NCI-H187 treated with DMSO at 0.1 percent for 48 hours (cell line): ENCODE results near the gene OCA2.

ENCODE experiments used
- DNase-seq: peaks from one replicate; lab custom pipeline; 2025; lab: John Stamatoyannopoulos, UW

OCA2 gene

GRCh38 chr15:27847775-27848710 lies 251.1 kb downstream of the OCA2 start:
- no peak for DNase-seq

GRCh38 chr15:27846722-27847395 lies 252.3 kb downstream of the OCA2 start:
- DNase-seq = no peak

DNA sequence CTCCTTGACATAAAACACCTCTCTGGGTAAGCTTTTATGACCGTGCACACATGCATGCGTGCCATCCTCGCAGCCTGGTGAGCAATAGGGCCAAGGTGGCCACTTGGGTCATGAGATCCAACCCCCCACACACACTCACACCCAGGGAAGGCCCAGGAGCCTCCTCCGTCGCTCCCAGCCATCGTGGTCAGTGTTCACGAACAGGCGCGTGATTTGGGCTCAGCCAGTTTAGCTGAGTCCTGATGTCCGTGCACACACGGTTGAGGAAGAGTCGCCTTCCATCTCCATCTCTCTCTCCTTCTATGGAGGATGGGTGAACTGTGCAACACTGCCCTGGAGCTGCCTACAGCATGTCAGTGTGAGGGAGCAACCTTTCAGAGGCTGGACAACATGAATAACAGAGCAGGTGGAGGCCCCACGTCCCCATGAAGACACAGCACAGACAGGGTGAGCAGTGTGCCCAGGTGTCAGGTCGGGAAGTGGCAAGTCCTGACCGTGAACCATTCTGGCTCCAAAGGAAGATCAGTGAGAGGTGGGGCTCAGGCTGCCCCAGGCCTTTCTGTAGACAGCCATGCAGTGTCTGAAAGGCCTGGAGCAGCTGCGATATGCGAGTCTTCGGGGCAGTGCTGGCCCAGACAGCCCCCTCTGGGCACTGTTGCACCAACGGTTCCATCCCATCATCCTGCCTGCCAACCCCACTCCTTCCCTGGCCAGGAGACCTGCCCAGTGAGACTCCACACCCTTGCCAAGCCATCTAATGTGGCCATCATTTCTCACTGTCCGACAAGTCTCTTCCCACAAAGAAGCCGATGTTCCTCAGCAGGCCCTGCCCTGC lies 253.4 kb downstream of the OCA2 start:
- DNase-seq = no peak

DNA sequence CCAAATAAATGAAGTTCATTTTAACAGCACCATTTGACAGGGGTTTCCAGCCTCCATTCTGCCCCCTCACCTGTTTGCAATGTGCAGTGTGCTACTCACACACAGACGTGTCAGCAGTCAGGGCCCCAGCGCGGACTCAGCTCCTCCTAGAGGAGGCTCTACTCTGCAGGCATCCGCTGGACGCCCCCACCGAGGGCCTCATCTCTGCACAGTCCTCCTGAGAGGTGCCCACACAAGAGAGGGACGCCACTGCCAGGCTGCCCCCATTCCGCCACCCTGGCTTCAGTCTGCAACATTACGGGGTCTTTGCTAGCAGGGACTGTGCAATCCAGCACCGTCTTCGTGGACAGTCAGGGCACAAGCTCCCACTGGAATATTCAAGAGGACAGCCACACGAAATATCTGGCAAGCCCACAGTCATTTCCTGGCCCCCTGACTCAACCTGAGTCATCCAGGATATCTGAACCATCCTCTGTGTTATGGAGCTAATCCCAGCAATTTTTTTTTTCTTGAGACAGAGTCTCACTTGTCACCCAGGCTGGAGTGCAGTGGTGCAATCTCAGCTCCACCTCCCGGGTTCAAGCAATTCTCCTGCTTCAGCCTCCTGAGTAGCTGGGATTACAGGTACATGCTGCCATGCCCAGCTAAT lies 255.0 kb downstream of the OCA2 start:
- no peak for DNase-seq

DNA sequence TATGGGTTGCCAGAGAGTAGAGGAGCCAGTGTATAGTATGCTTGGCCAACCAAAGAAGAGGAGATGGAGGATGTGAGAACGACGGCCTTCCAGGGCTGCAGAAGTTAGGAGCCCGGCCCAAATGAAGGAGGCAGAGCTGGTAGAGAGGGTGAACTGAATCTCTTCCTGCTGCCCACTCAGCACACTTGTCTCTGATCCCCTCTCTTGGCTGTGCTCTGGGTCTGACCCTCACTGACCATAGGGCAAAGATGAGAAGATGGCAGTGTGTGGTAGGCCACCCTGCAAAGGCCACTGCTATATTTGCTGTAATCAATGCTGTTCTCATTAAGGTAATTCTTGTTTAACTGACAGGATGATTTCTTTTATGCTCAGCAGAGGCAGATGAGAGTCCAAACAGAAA lies 256.0 kb downstream of the OCA2 start:
- DNase-seq = no peak

GRCh38 chr15:27842526-27842925 lies 256.6 kb downstream of the OCA2 start:
- no peak for DNase-seq

- DNase-seq = no peak
These were observed 263.7 kb downstream of the OCA2 start for GRCh38 chr15:27835233-27835939.

GRCh38 chr15:27834684-27835083 lies 264.4 kb downstream of the OCA2 start:
- DNase-seq = no peak

GRCh38 chr15:27833974-27834373 lies 265.1 kb downstream of the OCA2 start:
- DNase-seq = no peak

GRCh38 chr15:27833178-27833577 lies 265.9 kb downstream of the OCA2 start:
- DNase-seq = no peak

DNA sequence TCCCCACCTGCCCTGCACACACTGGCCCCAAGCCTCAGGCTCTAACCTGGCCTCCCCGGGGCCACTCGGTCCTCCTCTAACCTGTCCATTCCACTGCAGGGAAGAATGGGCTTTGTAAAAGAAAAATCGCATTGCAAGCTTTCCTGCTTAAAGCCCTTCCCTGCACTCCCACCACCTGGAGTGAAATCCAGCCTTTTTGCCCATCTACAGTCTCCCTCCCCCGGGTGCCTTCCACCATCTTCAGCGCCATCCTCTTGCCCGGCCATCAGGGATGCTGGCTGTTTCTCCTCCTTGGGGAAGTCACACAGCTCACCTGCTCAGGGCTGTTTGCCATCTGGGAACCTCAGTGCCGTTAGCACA lies 266.9 kb downstream of the OCA2 start:
- DNase-seq = no peak

DNA sequence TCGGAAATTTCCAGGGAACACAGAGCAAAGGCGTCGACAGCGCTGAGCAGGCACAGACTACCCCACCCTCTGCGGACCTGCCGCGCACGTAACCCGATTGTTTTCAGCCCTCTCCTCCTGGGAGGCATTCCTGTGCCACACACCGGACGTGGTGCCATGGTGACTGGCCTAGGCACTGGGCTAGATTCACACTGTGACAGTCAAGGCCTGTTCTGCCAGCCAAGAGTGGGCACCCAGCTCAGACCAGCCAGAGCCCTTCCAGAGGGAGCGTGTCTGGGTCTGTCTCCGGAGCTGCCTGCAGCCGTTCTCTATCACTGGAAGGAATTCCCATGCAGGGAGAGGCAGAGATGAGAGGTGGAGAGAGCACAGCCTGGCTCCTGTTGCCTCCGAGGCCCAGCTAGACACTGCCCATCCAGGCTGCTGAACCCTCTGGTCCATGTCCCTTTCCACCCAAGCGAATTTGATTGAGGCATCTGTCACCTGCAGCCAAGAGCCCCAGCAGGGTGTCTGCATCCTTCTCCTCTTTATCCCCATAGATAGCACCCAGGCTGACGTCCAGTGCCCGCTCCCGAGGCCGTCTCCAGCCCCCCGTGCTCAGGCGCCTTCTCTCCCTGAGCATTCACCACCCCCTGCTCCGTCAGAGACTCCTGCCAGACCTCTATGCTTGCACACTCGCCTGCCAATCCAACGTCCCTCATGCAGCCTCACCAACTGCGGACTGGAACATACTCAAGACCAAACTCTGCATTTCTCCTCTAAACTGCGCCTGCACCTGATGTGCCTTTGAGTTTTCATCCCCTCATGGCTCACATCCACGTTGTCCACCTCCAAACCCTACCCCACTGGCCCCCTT lies 267.5 kb downstream of the OCA2 start:
- no peak for DNase-seq

- DNase-seq = no peak
These were observed 270.4 kb downstream of the OCA2 start for GRCh38 chr15:27828746-27829145.

DNA sequence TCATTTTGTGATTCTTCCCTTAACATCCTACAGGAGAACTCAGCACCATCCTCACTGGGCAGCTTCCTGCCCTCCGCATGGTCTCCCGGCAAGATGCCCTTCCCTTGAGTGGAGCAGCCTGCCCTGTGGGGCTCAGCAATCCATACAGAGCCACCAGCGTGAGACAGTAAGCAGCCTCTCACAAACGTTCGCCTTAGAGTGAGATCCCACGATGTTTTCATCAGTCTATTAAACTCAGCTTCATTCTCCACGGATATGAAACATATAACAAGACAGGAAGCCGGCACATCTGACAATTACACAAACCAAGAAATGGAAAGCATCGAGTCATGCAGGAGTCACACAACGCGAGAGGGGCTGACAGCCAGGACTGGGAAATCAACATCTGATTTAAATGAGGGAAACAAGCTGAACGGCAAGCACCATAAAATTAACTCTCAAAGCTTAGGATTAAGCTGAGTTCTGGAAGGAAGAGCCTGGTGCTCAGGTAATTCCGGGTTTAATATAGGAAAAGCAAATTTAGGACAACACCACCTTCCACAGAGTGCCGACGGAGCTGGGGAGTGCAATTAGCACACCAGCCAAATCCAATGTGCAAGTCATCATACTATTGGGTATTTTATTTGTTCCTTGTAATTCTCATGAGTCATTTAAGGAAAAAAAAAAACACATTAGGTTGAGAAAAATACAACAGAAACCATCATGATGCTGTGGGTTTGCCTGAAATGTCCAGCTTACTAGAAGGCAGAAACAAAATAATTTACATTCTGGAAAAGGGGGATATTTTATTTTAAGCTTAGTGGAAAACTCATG lies 272.0 kb downstream of the OCA2 start:
- DNase-seq = no peak

GRCh38 chr15:27826411-27826810 lies 272.7 kb downstream of the OCA2 start:
- DNase-seq = no peak

- no peak for DNase-seq
These were observed 274.2 kb downstream of the OCA2 start for GRCh38 chr15:27824841-27825422.

GRCh38 chr15:27821273-27821672 lies 277.8 kb downstream of the OCA2 start:
- no peak for DNase-seq

DNA sequence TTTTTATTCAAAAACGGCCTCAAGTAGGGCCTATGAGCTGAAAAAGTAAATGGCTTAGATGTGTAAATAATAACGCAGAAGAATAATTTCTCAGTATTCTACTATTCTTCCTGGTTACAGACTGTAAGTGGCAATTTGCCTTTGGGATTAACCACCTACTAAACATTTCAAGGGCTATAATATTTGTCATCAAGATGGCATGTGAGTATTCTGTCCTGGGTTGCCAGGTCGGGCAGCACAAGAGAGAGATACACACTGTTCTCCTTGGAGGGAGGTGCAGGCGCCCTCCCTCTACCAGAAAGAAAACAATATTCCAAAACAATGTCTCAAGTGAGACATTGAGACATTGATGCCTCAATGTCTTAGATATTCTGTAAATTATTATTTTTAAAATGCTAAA lies 278.4 kb downstream of the OCA2 start:
- DNase-seq = no peak

- no peak for DNase-seq
These were observed 278.9 kb downstream of the OCA2 start for GRCh38 chr15:27820232-27820631.
